K562 (cell line): ENCODE data around the gene GPR107. TPM values are rescaled to one million over a fixed set of nuclear protein-coding genes. Genes with fewer than 3 reads are reported as not detected.

Experiments
- ATAC-seq: fragments of 200-7000 bp; cut with Tn5 transposase; 3 replicates; pipeline ENCODE4 v1.9.1; 2020; ENCODE audit warnings: moderate library complexity
- BruUV-seq: library from RNA; stranded (reverse); fragments of 400-500 nt; replicated peaks from 2 replicates; lab custom pipeline; 2021; lab: Mats Ljungman, UMichigan
- CTCF ChIA-PET: fragments of 300-600 bp; formaldehyde crosslinking; extraction: SDS; loops from one replicate; lab custom pipeline; 2021; ENCODE audit warnings: low intra/inter-chr PET ratio; lab: Yijun Ruan, JAX
- POLR2A ChIA-PET: fragments of 300-600, 350-650 bp; sonication (Branson Sonifier 250); formaldehyde crosslinking; extraction: SDS; loops from one replicate; lab custom pipeline; 2021; ENCODE audit warnings: antibody characterized with exemption, inconsistent platforms; lab: Yijun Ruan, JAX
- DNase-seq, 4 experiments: peaks; one replicate each; pipeline versions ENCODE4 v3.0.0 to v3.0.0-alpha.2; 2011 to 2018; ENCODE audit warnings: low spot score in 3 of 4, mixed read lengths in 3 of 4; ENCODE audit errors: extremely low read depth in 1 of 4
- FAIRE-seq: peaks from 2 replicates; lab custom pipeline; 2011; peaks lifted over from hg19 to GRCh38; lab: Jason Lieb, UNC
- H2AFZ ChIP-seq: 2 replicates; pipeline ENCODE4 v1.6.0; 2011; ENCODE audit warnings: low read depth, low read length, control low read depth, inconsistent platforms
- H3K27ac ChIP-seq: fragments of 200-600 bp; 3 replicates; pipeline ENCODE4 v1.8.0; 2011; ENCODE audit warnings: low read depth, mild to moderate bottlenecking, control low read depth, inconsistent platforms, low read length, moderate library complexity, mixed read lengths; ENCODE audit errors: extremely low read depth
- H3K27me3 ChIP-seq, 2 experiments: fragments of 300-600 bp in 1 of 2; 2 replicates in 1 of 2; 3 replicates in 1 of 2; pipeline versions ENCODE4 v1.6.0 to v1.8.0; 2011; ENCODE audit warnings: inconsistent platforms in 2 of 2, low read length in 2 of 2, mild to moderate bottlenecking in 1 of 2, mixed read lengths in 1 of 2, moderate library complexity in 1 of 2; ENCODE audit not compliant: control insufficient read depth in 2 of 2, insufficient read depth in 2 of 2
- H3K36me3 ChIP-seq: fragments of 300-600 bp; 3 replicates; pipeline ENCODE4 v1.8.0; 2011; ENCODE audit warnings: mild to moderate bottlenecking, low read length, inconsistent platforms; ENCODE audit not compliant: control insufficient read depth, insufficient read depth
- H3K4me1 ChIP-seq, 2 experiments: fragments of 200-600 bp in 1 of 2; replicated peaks in 1 of 2; 2 replicates in 1 of 2; 3 replicates in 1 of 2; pipeline versions ENCODE4 v1.5.1 to v1.8.0; 2011; ENCODE audit warnings: inconsistent platforms in 2 of 2, low read length in 2 of 2, mild to moderate bottlenecking in 1 of 2, mixed read lengths in 1 of 2, moderate library complexity in 1 of 2; ENCODE audit not compliant: control insufficient read depth in 2 of 2, insufficient read depth in 2 of 2
- H3K4me2 ChIP-seq: 2 replicates; pipeline ENCODE4 v1.6.1; 2011; ENCODE audit warnings: low read length, control low read depth, inconsistent platforms, mixed read lengths; ENCODE audit not compliant: insufficient read depth
- H3K4me3 ChIP-seq: fragments of 200-600 bp; sonication (generic), shearing (Covaris generic); 2 replicates; pipeline ENCODE4 v1.5.1; 2016; ENCODE audit warnings: control low read depth, inconsistent platforms
- H3K79me2 ChIP-seq: fragments of 200-600 bp; 3 replicates; pipeline ENCODE4 v1.8.0; 2011; ENCODE audit warnings: low read length, inconsistent platforms; ENCODE audit not compliant: control insufficient read depth, insufficient read depth
- H3K9ac ChIP-seq, 2 experiments: 2 replicates each; pipeline versions ENCODE4 v1.6.0 to v1.6.1; 2011; ENCODE audit warnings: low read depth in 2 of 2, low read length in 2 of 2, control low read depth in 1 of 2, inconsistent platforms in 1 of 2, mild to moderate bottlenecking in 1 of 2, mixed read lengths in 1 of 2; ENCODE audit not compliant: insufficient read depth in 1 of 2
- H3K9me1 ChIP-seq: one replicate; pipeline ENCODE4 v1.6.0; 2011; ENCODE audit warnings: inconsistent platforms, mild to moderate bottlenecking, low read length, moderate library complexity; ENCODE audit not compliant: control insufficient read depth, insufficient read depth
- H3K9me3 ChIP-seq: replicated peaks from 2 replicates; pipeline ENCODE4 v1.5.1; 2011; ENCODE audit warnings: low read depth, low read length, inconsistent platforms; ENCODE audit not compliant: control insufficient read depth, insufficient read depth
- H4K20me1 ChIP-seq: replicated peaks from 2 replicates; pipeline ENCODE4 v1.6.1; 2011; ENCODE audit warnings: low read length, inconsistent platforms, mixed read lengths; ENCODE audit not compliant: control insufficient read depth, insufficient read depth
- CTBP1 ChIP-seq: fragments of 450-650 bp; IDR thresholded peaks from 2 replicates; pipeline ENCODE4 v1.6.1; 2016; ENCODE audit warnings: borderline replicate concordance
- WGBS: fragments of 100-300 bp; shearing (Covaris generic); methylation state at CpG from one replicate; pipeline ENCODE4 v1.1.6; 2016; ENCODE audit warnings: low coverage, mixed read lengths; ENCODE audit not compliant: insufficient coverage; ENCODE audit errors: missing lambda C conversion rate; 5-methylcytosine and 5-hydroxymethylcytosine counted together
- in situ Hi-C: fragments of 300-500 bp; cut with MboI; formaldehyde crosslinking; loops from 4 replicates; pipeline ENCODE4 v1.15.0; 2018; ENCODE audit warnings: inconsistent platforms, mixed read lengths
- intact Hi-C: fragments of 100-400 bp; cut with micrococcal nuclease; formaldehyde crosslinking; loops from 2 replicates; pipeline ENCODE4 v1.14.2; 2022
- polyA plus RNA-seq, 8 experiments: library from polyadenylated mRNA; depleted of rRNA in 4 of 8; stranded (reverse) in 5 of 8; unstranded in 3 of 8; fragments of >200 nt; fragmentation: Nextera tagmentation in 2 of 8; fragmentation: Illumina TruSeq in 1 of 8; extraction: Ambion mirVana in 2 of 8; extraction: Trizol in 1 of 8; gene quantifications; 2 replicates each; pipeline versions ENCODE4 v1.2.1 to v1.2.3, GENCODE V29; 2011 to 2014; ENCODE audit warnings: inconsistent platforms in 1 of 8, missing spikeins in 1 of 8
- total RNA-seq, 7 experiments: library from RNA; depleted of rRNA in 6 of 7; stranded (reverse); fragments of >200 nt in 6 of 7; fragmentation: Illumina TruSeq in 2 of 7; extraction: Trizol in 2 of 7; gene quantifications; 2 replicates each; pipeline versions ENCODE4 v1.2.1 to v1.2.3, GENCODE V29; 2011 to 2021; ENCODE audit warnings: low replicate concordance in 1 of 7
- TF ChIP-seq, protein P1 (sequence below): sonication (generic); formaldehyde crosslinking; IDR thresholded peaks from 2 replicates; pipeline ENCODE4 v1.4.0; 2020; ENCODE audit warnings: mild to moderate bottlenecking, missing genetic modification reagents

Gene GPR107
- total and polyA plus RNA-seq, 9 of the 15 experiments (the other 6 are each of a cell fraction or from before 2014, with no cell fraction given) = 3.2 to 34.6 (median 14.4) TPM

DNA sequence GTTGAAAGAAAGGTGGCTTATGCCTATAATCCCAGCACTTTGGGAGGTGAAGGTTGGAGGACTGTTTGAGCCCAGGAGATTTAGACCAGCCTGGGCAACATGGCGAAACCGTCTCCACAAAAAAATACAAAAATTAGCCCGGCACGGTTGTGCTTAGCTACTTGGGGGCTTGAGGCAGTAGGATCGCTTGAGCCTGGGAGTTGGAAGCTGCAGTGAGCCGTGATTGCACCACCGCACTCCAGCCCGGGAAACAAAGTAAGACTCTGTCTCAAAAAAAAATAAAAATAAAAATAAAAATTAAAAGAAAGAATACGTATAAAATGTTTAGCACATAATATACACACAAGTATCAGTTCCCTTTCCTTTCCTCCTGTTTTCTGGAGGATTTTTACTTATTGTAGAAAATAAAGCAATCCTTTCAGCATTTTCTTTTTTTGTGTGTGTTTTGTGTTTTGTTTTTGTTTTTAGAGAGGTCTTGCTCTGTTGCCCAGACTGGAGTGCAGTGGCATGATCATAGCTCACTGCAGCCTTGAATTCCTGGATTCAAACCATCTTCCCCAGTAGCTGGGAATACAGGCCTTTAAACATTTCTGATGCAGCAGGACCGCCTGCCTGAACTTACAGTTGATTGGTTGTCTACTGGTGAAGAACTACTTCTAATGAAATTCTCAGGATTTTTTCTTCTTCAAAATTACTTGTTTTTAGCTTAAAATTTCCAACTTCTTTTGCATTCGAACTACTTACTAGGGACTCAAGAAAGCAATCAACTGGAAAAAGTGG lies 4.1 kb upstream of the GPR107 start:
- no peak for FAIRE-seq
- ChIA-PET CTCF (no interaction called here), POLR2A (interaction anchor here (0.6 kb wide), 1 partner anchor 574 kb away, joined by 4 read pairs; no protein-coding TSS in a partner anchor)
- H3K9me3 ChIP-seq = no peaks in the 10 kb centered on the region
- H3K9me1 ChIP-seq = peaks cover 2% of the 10 kb centered on the region
- intact Hi-C loops = loop anchor here (5.0 kb wide), 2 partner anchors 48 to 162 kb away; no protein-coding TSS in a partner anchor
- H3K9ac ChIP-seq = no peak overlapping the region
- H3K27ac ChIP-seq = no peak overlapping the region
- H3K36me3 ChIP-seq = no peaks in the 10 kb centered on the region
- no peaks in the 10 kb centered on the region for H3K27me3 ChIP-seq
- no peak for ATAC-seq
- no peak overlapping the region for H3K4me3 ChIP-seq
- H3K4me2 ChIP-seq = no peak overlapping the region
- H3K79me2 ChIP-seq = peaks cover 22% of the 10 kb centered on the region
- DNase-seq = no peak
- BruUV-seq = no TSS peak
- in situ Hi-C loops = no loop called here
- no peaks in the 10 kb centered on the region for H4K20me1 ChIP-seq
- H3K4me1 ChIP-seq = peaks cover 18 to 20% of the 10 kb centered on the region in 2 experiments; a peak in 4 of 5 replicates
- no peak overlapping the region for H2AFZ ChIP-seq
- WGBS = 75% methylated on average over 11 of the region's 11 CpGs
- no peak for TF ChIP-seq CTBP1
- TF ChIP-seq, protein P1, sequence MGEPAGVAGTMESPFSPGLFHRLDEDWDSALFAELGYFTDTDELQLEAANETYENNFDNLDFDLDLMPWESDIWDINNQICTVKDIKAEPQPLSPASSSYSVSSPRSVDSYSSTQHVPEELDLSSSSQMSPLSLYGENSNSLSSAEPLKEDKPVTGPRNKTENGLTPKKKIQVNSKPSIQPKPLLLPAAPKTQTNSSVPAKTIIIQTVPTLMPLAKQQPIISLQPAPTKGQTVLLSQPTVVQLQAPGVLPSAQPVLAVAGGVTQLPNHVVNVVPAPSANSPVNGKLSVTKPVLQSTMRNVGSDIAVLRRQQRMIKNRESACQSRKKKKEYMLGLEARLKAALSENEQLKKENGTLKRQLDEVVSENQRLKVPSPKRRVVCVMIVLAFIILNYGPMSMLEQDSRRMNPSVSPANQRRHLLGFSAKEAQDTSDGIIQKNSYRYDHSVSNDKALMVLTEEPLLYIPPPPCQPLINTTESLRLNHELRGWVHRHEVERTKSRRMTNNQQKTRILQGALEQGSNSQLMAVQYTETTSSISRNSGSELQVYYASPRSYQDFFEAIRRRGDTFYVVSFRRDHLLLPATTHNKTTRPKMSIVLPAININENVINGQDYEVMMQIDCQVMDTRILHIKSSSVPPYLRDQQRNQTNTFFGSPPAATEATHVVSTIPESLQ (CRISPR knock-in tag) = no peak
